ENCODE measurements around the gene ADSS1.

ADSS1 gene

DNA sequence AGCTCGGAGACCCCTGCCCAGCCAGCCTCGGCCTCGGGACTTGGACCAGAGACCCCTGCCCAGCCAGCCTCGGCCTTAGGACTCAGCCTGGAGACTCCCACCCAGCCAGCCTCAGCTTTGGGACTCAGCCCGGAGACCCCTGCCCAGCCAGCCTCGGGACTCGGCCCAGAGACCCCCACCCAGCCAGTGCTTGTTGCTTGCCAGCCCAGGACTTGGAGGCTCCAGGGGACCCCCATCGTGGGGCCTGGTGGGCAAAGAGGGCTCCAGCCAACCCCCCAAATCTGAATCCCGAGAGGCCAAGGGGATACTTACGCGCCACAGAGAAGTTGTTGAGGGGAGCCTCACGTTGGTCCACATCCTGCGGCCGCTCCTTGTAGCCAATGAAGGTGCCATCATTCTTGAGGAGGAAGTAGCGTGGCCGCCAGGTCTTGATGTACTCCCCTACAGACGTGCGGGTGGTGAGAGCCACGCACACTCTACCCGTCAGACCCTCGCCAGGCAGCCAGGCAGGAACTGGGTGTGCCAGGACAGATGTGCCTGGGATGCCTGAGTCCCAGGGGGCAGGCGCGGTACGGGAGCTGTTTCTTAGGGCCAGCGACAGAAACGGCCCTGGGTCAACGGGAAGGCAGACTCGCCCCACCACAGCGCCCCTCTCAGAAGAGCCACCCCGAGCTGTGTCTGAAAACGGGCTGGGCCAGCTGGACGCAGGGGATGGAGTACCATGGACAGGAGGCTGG, 55.9 kb downstream of the ADSS1 start:
- DNase-seq (ENCODE audit: low read depth in 2 of 3, low spot score in 2 of 3) = no peak

DNA sequence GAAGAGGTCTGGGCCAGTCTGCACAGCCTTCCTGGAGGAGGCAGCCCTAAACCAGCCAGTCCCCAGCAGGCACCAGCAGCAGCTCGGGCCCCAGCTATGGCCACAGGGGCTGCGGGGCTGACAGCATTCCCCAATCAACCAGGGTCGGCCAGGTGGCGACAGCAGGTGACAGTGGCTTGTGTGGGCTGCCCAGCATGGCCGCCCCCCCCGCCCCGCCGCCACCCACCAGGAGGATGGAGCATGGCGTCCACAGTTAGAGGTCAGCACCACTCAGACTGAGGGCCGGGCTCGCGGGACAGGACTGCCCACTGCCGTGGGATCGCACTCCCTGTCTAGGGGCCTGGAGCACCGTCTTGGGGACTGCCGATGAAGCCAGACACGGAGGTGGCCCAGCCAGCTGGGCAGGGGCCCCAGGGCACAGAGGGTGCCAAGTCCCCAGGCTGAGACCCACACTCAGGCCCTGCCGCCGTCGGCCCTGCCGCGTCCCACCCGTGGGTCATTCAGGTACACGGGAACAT, 56.5 kb downstream of the ADSS1 start:
- DNase-seq (ENCODE audit: low read depth in 2 of 3, low spot score in 2 of 3) = no peak

DNA sequence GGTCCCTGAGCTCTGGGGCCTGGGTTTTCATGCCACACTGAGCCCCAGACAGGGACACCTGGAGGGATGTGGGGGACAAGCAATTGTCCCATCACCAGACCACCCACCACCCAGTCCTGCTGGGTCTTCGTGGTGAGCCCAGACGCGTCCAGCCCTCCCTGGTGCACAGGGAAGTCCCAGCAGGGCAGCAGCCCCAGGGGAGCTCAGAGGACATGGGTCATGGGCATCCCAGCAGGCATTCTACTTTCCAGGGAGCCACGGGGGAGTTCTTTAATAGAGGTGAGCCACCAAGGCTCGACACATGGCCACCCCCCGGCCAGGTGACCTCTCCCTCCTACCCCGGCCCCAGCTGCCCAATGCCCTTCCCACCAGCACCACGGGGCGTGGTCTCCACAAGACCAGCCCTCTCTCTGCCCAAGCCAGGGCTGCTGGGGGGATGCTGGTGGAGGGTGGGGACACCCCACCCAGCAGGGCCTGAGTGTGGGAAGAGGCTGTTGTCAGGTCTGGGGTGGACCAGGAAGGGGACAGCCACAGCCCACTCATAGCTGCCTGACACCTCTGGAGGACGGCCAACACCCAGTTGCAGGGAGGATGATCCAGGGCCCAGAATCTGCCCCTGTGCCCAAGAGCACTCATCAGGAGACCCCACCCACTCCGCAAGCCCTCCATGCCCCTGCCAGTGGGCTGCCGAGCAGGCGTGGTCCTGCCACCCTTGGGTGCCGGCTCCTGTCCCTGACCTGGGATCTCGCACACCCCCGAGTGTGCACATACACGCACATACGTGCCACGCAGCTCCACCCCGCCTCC, 57.4 kb downstream of the ADSS1 start:
- DNase-seq (ENCODE audit: low read depth in 2 of 3, low spot score in 2 of 3) = no peak

DNA sequence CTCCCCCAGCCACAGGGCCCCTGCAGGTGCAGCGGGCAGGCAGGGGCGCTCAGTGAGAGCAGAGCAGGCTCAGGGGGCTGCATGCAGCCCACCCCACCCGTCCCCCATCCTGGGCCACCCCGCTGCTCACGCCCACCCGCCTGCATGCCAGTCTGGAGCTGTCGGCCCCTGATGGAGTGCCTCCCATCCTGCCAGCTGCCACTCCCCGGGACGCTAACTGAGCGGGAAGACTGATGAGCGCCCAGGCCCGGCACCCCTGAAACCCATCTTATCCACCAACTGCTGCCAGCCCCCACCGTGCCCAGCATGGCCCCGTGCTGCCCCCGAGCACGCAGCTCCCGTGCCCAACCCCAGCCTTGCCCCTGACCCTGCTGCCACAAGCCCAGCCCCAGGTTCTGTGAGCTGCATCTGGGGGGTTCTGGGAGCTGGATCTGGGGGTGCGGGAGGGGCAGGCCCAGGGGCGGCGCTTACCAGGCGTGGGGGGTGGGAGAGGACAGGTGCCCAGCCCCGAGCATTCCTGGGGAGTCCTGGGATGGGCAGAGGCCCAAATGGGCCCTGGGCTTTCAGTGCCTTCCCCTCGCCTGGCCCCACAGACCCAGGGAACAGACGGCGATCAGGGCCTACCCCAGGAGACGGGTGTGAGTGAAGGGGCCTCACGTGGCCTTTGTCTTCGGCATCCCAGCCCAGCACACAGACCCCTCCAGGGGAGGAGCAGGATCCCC, 58.2 kb downstream of the ADSS1 start:
- DNase-seq (ENCODE audit: low read depth in 2 of 3, low spot score in 2 of 3) = no peak

DNA sequence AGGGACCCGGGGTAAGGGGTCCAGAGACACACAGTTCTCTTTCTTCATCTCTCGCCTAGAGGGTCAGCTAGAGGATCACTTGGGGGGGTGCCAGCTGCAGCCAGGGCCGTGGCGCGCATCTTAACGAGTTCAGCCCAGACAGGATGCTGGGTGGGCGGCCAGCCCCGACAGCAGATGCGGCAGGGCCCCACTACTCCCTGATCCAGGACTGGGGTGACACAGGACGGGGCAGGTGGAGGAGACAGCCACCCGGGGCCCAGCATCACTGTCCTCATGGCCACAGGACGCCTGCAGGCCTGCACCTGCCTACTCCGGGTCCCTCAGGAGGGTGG, 58.7 kb downstream of the ADSS1 start:
- no peak for DNase-seq (ENCODE audit: low read depth in 2 of 3, low spot score in 2 of 3)

DNA sequence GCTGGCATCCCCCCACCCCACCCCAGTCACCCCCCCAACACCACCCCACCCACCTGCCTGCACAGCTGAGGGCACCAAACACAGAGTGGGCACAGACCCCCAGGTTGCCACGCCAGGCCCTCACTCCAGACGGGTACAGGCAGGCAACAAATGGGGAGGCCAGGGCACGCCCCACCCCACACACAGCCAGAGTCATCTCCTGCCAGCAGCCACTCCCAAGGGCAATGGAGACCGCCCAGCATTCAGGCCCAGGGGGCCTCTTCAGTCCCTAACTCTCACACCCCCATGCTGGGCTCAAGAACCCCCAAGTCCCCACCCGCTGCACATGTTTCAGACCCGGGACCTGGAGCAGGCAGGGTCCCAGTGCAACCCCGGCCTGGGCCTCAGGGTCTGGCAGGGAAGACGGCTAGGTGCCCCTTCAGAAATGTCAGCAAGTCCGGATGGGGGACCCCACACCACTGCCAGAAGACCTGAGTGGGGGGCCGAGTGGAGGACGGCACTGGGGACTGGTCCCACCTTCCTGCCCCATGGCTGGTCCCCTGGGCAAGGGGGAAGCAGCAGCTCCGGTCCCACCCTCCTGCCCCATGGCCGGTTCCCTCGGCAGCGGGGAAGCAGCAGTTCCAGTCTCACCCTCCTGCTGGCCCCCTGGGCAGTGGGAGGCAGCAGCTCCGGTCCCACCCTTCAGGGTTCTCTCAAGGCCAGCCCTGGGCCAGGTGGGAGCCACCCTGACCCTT, 59.6 kb downstream of the ADSS1 start:
- DNase-seq (ENCODE audit: low read depth in 2 of 3, low spot score in 2 of 3) = no peak

DNA sequence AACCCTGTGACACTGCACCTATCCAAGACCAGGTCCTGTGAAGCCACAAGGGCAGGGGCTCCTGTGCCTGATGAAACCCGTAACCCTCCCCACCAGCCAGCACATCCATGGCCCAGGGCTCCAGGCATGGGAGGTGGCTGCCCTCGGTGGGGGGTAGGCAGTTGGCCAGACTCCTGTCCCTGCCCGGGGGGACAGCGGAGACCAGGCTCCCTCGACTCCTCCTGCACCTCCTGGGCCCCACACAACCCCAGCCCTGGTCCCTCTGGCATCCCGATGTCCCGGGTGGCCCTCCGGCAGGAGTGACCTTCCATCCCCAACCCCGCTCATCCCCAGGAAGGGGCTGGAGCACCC, 60.2 kb downstream of the ADSS1 start:
- no peak for DNase-seq (ENCODE audit: low read depth in 2 of 3, low spot score in 2 of 3)

DNA sequence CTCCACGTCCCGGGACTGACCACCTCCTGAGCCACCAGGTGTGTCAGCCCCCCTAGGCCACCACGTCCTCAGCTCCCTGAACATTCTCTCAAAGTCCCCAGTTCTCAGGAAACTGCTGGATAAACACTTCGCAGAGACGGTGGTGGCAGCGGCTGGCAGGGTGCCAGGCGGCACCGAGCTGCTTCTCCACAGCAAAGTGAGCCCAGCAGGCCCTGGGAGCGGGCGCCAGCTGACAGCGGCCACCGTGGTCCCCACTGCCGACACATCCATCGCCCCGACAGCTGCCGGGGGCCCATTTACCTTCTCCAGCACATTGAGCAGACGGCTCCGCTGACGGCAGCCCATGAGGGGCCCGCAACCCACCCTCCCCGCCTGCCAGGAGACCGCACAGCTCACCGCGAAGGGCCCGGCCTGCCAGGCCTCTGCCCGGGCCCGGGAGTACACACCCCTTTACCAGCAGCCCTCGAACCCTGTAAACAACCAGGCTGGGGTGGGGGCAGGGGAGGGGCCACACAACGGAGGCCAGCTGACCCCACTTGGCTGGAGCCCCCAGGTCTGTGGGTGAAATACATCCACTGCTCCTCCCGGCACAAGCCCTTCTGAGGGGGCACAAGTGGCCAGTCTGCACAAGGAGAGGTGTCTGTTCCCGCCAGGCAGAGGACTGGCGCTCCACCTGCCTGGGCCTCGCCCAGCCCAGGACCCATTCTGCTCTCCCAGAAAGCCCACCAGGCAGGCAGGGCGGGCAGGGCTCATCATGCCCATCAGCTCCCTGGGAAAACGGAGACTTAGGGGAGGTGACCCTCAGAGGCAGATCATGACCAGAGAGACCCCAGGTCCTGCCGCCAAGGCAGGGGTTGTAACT, 61.0 kb downstream of the ADSS1 start:
- DNase-seq (ENCODE audit: low read depth in 2 of 3, low spot score in 2 of 3) = no peak

DNA sequence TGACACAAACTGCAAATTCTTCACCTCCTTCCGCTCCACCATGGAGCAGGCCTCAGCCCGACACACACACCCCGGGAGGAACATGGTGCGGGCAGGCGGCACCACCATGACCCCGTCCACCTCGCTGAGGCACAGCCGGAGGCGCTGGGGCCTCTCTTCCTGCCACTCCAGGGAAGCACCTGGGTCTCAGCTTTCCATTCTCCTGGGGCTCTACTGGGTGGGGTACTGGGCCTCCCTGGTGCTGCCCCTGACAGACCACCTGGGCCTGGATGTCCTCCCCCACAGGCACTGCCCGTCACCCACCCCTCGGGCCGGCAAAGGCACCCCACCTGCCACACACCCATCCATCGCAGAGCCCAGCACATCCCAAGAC, 61.7 kb downstream of the ADSS1 start:
- no peak for DNase-seq (ENCODE audit: low read depth in 2 of 3, low spot score in 2 of 3)

DNA sequence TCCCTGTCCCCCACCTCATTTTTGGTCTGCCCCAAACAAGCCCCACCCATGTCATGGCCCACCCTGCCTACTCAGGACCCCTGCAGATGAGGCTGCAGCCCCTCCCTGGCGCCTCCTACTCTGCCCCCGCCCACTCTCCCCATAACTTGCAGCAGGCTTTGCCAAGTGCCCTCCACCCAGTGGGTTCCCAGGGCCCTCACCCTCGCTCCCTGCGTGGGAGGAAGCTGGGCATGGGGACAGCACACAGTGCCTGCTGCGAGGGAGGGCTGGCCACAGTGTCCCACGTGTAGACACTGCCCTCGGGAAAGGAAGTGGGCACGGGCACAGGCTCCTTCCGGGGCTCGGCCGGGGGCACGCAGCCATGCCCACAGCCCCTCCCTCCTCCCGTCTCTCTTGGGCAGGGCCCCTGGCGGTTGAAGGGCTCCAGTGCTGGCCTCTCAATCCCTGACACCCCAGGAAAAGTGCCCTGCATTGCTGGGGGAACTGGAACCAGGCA, 62.1 kb downstream of the ADSS1 start:
- no peak for DNase-seq (ENCODE audit: low read depth in 2 of 3, low spot score in 2 of 3)

DNA sequence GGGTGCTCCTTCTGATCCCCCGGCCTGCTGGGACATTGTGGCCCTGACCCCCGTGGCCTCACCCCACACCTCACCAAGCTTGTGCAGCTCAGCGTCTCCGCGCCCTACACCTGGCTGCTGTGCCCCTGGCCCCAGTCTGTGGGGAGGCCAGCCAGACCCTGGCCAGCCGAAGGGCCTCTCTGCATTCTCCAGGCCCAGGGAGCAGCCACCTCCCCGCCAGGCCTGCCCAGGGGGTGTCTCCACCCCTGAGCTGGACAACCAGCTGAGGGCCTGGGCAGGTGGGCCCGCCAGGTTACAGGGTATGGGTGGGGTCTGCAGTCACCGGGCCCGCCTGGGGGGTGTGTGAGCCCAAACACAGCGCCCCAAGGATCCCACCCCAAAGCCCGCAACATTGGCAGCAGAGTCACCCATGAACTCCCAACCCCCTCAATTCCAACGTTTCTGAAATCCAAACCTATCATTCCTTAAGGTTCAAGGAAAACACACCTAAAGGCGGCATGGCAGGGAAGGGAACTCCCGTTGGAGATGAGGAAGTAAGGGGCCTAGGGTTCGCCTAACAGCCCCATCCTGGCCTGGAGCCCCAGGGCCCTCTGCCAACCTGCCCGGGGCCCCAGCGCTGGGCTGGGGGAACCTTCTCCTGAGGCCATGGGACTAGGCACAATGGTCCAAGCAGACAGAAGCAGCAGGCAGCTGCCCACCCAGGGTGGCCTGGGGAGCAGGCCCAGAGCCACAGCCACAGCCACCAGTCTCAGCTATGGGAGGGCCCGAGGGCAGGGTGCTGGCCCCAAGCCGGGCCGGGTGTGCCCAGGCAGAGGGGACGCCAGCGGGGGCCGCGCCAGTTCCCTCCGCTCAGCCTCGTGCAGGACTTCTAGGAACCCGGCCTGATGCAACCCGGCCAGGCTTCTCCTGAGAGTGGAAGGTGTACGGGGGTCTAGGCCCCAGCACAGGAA, 63.0 kb downstream of the ADSS1 start:
- no peak for DNase-seq (ENCODE audit: low read depth in 2 of 3, low spot score in 2 of 3)

DNA sequence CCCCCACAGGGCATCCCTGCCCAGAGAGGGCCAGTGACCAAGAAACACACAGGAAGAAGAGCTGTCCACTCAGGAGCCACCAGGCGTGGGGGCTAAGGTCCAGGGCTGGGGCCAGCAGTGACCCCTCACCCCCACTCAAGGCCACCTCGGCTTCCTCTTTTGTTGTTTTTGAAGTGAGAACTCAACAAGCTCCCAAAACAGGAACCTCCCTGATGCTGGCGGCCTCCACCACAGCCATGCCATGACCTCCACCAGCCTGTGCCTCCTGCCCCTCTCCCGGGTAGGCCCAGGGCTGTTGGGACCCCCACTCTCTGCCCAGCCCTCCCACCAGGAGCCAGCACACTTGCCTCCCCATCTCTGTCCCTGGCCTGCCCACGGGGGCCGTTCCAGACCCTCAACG, 63.7 kb downstream of the ADSS1 start:
- DNase-seq (ENCODE audit: low read depth in 2 of 3, low spot score in 2 of 3) = no peak

DNA sequence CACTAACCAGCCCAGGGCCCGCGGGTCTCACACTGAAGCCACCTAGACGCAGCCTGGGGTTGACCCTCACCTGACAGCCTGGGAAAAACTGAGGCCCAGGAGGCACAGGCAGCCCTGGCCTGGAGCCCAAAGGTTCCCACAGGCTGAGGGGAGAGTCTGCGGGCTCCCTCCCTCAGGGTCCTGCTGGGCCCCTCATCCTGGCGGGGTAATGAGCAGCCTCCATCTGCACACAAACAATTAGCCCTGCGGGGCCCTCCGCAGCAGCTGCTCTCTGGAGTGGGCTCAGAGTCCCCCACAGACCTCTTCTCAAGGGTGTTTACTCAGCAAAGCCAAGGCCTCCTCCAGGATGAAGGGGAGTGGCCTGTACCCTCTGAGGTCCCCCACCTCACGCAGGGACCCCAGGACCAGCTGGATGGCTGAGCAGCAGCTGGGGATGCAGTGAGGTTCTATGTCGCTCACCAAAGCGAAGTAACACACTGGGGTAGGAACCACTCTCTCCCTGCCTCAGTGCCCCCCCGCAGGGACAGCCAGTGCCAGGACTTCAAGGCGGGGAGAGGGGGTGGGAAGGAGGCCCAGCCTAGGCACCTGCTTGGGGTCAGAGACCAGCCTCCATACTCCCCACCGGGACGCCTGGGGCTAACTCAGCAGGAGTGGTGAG, 64.3 kb downstream of the ADSS1 start:
- DNase-seq (ENCODE audit: low read depth in 2 of 3, low spot score in 2 of 3) = no peak

DNA sequence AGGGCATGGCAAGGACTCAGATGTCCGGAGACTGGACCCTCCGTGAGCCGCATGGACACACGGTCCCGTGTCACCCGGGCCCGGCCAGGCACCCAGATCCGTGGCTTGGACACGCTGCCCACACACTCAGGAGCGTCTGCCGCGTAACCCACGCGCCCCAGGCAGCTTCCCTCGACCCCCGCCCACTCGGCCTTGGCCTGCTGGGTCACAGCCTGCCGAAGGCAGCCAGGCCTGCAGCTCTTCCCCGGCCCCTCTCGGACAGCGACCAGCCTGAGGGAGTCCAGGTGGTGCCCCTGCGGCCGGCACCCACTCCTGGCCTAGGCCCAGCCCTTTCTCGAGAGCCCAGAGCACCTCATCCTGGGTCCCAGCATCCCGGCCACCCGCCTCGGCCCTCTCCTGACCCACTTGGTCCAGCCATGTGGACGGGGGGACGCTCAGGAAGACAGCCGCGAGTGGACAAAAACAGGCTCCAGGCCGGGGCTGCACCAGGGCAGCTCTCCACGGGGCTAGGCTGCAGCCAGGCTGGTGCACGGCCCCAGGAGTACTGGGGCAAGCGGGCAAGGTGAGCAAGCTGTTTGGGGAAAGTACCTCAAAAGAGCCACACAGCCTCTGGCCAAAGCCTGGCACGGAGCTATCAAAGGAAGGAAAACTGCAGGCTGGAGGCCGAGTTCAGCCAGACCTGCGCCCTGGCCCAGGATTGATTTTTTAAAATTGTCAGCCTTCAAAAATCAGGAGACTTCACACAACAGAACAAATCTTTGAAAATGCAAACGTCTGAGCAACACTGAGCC, 65.0 kb downstream of the ADSS1 start:
- no peak for DNase-seq (ENCODE audit: low read depth in 2 of 3, low spot score in 2 of 3)

DNA sequence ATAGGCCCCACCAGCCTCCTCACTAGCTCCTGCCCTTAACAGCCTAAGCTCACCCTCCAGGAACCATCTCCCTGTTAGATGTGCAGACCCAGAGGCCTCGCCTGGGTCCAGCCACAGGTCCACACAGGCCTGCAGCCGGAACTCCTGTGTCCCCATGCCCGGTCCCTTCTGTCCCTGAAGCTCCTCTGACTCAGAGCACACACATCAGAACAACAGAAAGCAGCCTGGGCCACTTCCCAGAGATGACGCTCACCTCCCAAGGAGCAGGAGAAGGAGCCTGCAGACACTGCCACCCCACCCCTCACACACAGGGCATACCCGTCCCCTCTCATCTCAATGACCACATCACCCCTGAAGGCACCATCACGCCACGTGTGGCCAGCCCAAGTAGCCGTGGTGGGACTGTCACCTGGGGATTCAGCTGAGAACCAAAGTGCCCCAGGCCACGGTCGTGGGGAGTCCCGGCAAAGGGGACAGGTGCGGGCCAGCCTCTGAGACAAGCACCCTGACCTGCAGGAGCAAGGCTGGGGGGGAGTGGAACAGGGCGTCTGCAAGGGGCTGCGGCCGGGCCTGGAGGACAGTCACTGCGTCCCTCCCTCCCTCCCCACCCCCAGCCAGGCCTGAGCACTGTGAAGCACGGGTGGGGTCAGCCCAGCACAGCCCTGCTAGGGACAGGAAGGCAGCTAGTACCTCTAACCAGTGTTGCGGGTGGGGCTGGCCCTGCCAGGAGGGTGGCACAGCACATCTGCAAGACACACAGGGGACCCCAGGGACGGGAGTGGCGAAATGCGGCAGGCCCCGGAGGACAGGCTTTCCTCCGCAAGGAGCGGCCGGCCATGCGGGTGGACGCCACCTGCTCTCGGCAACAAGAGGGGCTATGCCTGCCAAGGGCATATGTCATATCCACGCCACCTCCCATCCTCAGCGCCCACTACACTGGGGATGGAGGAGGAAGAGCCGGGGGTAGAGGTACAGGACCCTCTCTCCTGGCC, 66.0 kb downstream of the ADSS1 start:
- DNase-seq (ENCODE audit: low read depth in 2 of 3, low spot score in 2 of 3) = no peak

DNA sequence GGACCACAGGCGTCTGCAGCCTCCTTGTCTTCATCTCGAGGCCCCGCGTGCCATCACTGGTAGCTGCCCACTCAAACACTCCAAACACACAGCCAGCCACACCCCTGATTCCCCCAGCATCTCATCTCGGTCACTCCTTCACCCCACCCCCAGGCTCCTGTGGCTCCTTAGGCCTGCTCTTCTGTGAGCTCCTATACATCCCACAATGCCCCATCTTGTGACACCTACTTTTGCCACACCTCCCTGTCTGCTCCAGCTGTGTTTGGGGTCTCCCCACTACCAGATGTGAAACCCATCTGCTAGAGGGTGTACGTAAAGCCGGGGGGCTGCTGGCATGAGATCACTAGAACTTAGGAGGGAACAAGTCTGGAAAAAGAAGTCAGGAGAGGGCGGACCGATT, 67.4 kb downstream of the ADSS1 start:
- no peak for DNase-seq (ENCODE audit: low read depth in 2 of 3, low spot score in 2 of 3)
